GM12872 (cell line): ENCODE data around the gene PRKCA.

Source experiments
- CTCF ChIP-seq: IDR thresholded peaks from 3 replicates; pipeline ENCODE4 v1.5.1; 2011; ENCODE audit warnings: low read depth, mild to moderate bottlenecking, low read length, moderate library complexity; ENCODE audit not compliant: insufficient read depth

The PRKCA gene

GRCh38 chr17:66373944-66374817 lies 71.8 kb downstream of the PRKCA start:
- TF ChIP-seq CTCF, result no peak

GRCh38 chr17:66375121-66375520 lies 72.7 kb downstream of the PRKCA start:
- TF ChIP-seq CTCF, result no peak

- no peak for TF ChIP-seq CTCF
These were observed 75.9 kb downstream of the PRKCA start for GRCh38 chr17:66378296-66378695.

- no peak for TF ChIP-seq CTCF
These were observed 77.1 kb downstream of the PRKCA start for GRCh38 chr17:66379544-66379943.

GRCh38 chr17:66379996-66380395 lies 77.6 kb downstream of the PRKCA start:
- TF ChIP-seq CTCF, result no peak

- TF ChIP-seq CTCF, result no peak
These were observed 79.4 kb downstream of the PRKCA start for GRCh38 chr17:66381701-66382362.

GRCh38 chr17:66383333-66383732 lies 80.9 kb downstream of the PRKCA start:
- TF ChIP-seq CTCF, result no peak
